Right lobe of liver (tissue), 6 donors: ENCODE measurements around the gene SYT1. TPM values are rescaled to one million over a fixed set of nuclear protein-coding genes. Genes with fewer than 3 reads are reported as not detected.
"Not testable (repeated sequence)": the region's sequence is repeated elsewhere in the genome, so short reads cannot be mapped to it uniquely, and the experiment has no call there.

Source experiments
- ATAC-seq, 4 donors: fragments of 200-7000 bp; cut with Tn5 transposase; one replicate each; pipeline ENCODE4 v1.9.1; 2020; ENCODE audit warnings: mild to moderate bottlenecking in 4 of 4, moderate library complexity in 4 of 4
- DNase-seq, 3 donors: peaks; one replicate each; pipeline ENCODE4 v3.0.0-alpha.2; 2020
- H3K27ac ChIP-seq, 3 donors: fragments of 200-600 bp; one replicate each; pipeline ENCODE4 v1.8.0; 2022
- H3K27me3 ChIP-seq, 2 donors: fragments of 200-600 bp; one replicate each; pipeline ENCODE4 v1.8.0; 2022
- H3K36me3 ChIP-seq, 4 donors: fragments of 200-600 bp; sonication (generic) in 1 of 4; one replicate each; pipeline versions ENCODE4 v1.5.1 to v1.8.0; 2017 to 2022; ENCODE audit warnings: control low read depth in 1 of 4
- H3K4me1 ChIP-seq, 4 donors: fragments of 200-600 bp; sonication (generic) in 1 of 4; one replicate each; pipeline versions ENCODE4 v1.5.1 to v1.8.0; 2017 to 2022; ENCODE audit warnings: control low read depth in 1 of 4
- H3K4me3 ChIP-seq, 3 donors: fragments of 200-600 bp; one replicate each; pipeline ENCODE4 v1.8.0; 2022
- H3K9me3 ChIP-seq, 4 donors: fragments of 200-600 bp; sonication (generic) in 1 of 4; one replicate each; pipeline versions ENCODE4 v1.5.1 to v1.8.0; 2017 to 2022; ENCODE audit warnings: control low read depth in 1 of 4
- POLR2A ChIP-seq: fragments of 450-650 bp; IDR thresholded peaks from one replicate; pipeline ENCODE4 v1.6.1; 2017; ENCODE audit warnings: antibody characterized with exemption, mild to moderate bottlenecking
- WGBS: methylation state at CpG from one replicate; pipeline ENCODE4 v1.1.6; 2018; ENCODE audit warnings: low coverage, low lambda C conversion rate; ENCODE audit not compliant: insufficient coverage; ENCODE audit errors: missing lambda C conversion rate; 5-methylcytosine and 5-hydroxymethylcytosine counted together
- intact Hi-C, 2 donors: fragments of 100-400 bp; cut with DNase I; formaldehyde crosslinking; loops; one replicate each; pipeline versions ENCODE4 v1.11.2 to v1.14.1; 2022
- total RNA-seq, 6 experiments: library from RNA; depleted of rRNA in 2 of 6; stranded (reverse); fragments of >200 nt in 2 of 6; fragmentation: NEBNext Ultra II Directional in 3 of 6; extraction: Animal tissue kit (Norgen Biotek cat#: 25700) in 3 of 6; gene quantifications; one replicate each; pipeline versions ENCODE4 v1.1.0 to v1.2.4, GENCODE V29; 2016 to 2023
- TF ChIP-seq, protein P1 (sequence below), 4 donors: fragments of 200-600 bp in 3 of 4; fragments of 450-650 bp in 1 of 4; IDR thresholded peaks; one replicate each; pipeline versions ENCODE4 v1.5.1 to v1.8.0; 2016 to 2022; ENCODE audit warnings: antibody characterized with exemption in 4 of 4, mild to moderate bottlenecking in 2 of 4
- donor health status: DM: no; HTN: yes; CAD: no.
- donor health status: DM: no; HTN: no; CAD: no.
- donor health status: DM: no; HTN: no; CAD: no.
- donor health status: DM: no; HTN: yes; CAD: no.
- donor health status: DM: no; HTN: yes; CAD: no.

The SYT1 gene
- total RNA-seq, 6 experiments from 2014 or later = 0.35 to 1.9 (median 0.81) TPM

DNA sequence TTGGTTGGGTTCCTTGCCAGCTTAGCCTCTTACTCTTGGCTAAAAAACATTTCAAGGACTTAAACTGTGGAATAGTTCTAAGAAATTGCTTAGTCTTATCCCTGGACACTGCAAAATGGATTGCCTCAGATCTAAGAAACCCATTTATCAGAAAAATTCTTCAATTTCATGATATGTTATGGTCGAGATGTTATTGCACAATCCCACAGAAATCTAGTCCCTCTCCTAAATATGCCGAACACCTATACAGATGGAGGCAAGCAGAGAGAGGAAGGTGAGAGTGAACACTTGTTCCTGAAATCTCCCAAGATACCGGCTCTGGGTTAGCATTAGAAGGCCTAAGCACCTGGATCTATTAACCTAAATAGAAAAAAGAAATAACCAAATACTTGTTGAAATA, 559.0 kb downstream of the SYT1 start:
- Histone ChIP-seq H3K27me3 (no peaks in the 10 kb centered on the region), H3K4me1 (no peaks in the 10 kb centered on the region), H3K36me3 (no peaks in the 10 kb centered on the region), H3K27ac (no peak overlapping the region), H3K4me3 (no peak overlapping the region), H3K9me3 (no peaks in the 10 kb centered on the region)
- WGBS = 79% methylated on average over 3 of the region's 3 CpGs
- ATAC-seq = no peak
- no peak for DNase-seq
- TF ChIP-seq, protein P1, sequence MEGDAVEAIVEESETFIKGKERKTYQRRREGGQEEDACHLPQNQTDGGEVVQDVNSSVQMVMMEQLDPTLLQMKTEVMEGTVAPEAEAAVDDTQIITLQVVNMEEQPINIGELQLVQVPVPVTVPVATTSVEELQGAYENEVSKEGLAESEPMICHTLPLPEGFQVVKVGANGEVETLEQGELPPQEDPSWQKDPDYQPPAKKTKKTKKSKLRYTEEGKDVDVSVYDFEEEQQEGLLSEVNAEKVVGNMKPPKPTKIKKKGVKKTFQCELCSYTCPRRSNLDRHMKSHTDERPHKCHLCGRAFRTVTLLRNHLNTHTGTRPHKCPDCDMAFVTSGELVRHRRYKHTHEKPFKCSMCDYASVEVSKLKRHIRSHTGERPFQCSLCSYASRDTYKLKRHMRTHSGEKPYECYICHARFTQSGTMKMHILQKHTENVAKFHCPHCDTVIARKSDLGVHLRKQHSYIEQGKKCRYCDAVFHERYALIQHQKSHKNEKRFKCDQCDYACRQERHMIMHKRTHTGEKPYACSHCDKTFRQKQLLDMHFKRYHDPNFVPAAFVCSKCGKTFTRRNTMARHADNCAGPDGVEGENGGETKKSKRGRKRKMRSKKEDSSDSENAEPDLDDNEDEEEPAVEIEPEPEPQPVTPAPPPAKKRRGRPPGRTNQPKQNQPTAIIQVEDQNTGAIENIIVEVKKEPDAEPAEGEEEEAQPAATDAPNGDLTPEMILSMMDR (IDR thresholded peaks at IDR 0.05) = no peak
- no peak for TF ChIP-seq POLR2A
- intact Hi-C loops = no loop called here

DNA sequence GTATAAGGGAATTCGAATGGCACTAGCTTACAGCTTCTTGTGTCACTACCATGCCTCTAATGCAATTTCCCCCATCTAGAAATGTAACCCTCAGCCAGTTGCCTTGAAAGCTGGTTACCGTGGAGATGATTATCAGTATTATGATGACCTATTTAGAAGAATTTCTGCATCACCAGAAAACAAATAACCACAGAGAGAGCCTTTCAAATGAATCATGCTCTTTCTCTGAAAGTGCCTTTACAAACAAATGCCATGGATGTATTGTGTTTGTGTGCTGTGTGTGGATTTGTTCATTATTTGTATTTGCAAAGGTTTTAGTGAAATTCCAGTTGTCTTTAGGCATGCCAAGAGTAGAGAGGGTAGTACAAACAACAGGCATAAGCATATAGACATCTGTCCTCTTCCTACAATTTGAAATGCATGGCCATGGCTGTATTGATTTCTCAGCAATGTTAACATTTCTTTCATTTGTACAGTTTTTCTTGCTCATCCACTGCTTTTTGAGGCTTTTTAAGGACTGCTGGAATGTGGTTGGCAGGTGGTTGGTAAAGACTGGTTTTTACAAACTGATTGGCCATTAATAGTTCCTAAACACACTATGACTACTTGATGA, 559.6 kb downstream of the SYT1 start:
- Histone ChIP-seq H3K4me3 (no peak overlapping the region), H3K9me3 (no peaks in the 10 kb centered on the region), H3K4me1 (no peaks in the 10 kb centered on the region), H3K27ac (no peak overlapping the region), H3K36me3 (no peaks in the 10 kb centered on the region), H3K27me3 (no peaks in the 10 kb centered on the region)
- intact Hi-C loops = no loop called here
- peak in 1 of 4 donors; percentile 69 for ATAC-seq
- TF ChIP-seq, protein P1 (IDR thresholded peaks at IDR 0.05) = no peak
- no peak for TF ChIP-seq POLR2A
- 42% methylated on average over 2 of the region's 2 CpGs for WGBS
- no peak for DNase-seq

DNA sequence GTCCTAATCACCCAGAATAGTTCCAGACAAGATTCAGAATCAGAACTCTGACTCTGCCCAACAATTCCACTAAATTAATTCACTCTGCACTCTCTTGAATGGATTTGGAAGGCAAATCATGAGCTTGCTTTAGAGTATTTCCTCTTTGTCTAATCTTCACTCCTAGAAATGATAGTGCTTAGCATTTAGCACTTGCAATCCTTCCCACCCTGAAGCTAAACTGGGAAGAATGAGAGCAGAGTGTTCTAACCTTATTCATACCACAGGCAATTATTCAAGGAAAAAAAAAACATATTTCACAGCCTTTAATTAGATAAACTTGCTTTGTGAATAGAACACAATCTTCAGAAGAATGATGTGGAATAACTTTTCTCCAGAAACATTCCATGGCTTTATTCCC, 561.5 kb downstream of the SYT1 start:
- Histone ChIP-seq H3K4me3 (no peak overlapping the region), H3K27ac (no peak overlapping the region), H3K4me1 (no peaks in the 10 kb centered on the region), H3K36me3 (no peaks in the 10 kb centered on the region), H3K9me3 (no peaks in the 10 kb centered on the region), H3K27me3 (no peaks in the 10 kb centered on the region)
- intact Hi-C loops = no loop called here
- TF ChIP-seq, protein P1 (IDR thresholded peaks at IDR 0.05) = no peak
- TF ChIP-seq POLR2A = no peak
- ATAC-seq = no peak
- no peak for DNase-seq

DNA sequence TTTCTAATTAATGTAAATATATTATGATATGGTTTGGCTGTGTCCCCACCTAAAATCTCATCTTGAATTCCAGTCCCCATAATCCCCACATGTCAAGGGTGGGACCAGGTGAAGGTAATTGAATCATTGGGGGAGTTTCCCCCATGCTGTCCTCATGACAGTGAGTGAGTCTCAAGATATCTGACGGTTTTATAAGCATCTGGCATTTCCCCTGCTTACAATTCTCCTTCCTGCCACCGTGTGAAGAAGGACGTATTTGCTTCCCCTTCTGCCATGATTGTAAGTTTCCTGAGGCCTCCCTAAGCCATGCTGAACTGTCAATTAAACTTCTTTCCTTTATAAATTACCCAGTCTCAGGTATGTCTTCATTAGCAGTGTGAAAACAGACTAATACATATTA, 562.2 kb downstream of the SYT1 start:
- ATAC-seq, H3K27ac ChIP-seq, DNase-seq, H3K27me3 ChIP-seq, H3K36me3 ChIP-seq, H3K9me3 ChIP-seq, H3K4me3 ChIP-seq, intact Hi-C loops, H3K4me1 ChIP-seq: not testable (repeated sequence)
- 43% methylated on average over 3 of the region's 3 CpGs for WGBS

DNA sequence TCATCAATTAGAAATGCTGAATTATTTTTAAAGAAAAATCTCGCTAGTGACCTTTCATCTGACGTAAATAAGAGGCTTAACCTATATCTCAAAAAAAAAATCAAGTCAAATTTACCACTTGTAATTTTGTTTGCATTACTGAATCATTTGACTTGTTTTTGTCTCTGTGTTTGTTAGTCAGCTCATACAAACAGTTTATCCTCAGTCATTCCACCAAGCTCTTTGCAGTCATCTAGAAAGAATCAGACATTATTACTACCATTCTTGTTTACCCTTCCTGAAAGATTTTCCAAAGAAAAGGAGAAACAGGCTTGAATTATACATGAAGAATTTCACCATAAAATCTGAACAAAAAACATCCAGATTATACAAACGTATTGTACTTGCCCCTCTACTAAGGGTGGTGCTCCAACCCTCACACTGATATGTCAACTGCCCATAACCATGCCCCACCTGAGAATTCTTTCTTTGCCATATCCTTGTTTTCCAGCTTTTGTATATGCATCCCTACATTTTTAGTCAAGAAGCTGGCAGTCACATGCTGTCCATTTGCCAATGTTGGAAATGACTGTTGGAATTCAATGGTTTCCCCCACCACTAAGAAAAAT, 569.0 kb downstream of the SYT1 start:
- no peak overlapping the region for H3K4me3 ChIP-seq
- H3K4me1 ChIP-seq = no peaks in the 10 kb centered on the region
- intact Hi-C loops = no loop called here
- 59% methylated on average over 3 of the region's 3 CpGs for WGBS
- H3K36me3 ChIP-seq = no peaks in the 10 kb centered on the region
- H3K27ac ChIP-seq = no peak overlapping the region
- no peaks in the 10 kb centered on the region for H3K27me3 ChIP-seq
- ATAC-seq (no peak), DNase-seq (no peak)
- TF ChIP-seq POLR2A = no peak
- TF ChIP-seq, protein P1 (IDR thresholded peaks at IDR 0.05) = no peak
- H3K9me3 ChIP-seq = no peaks in the 10 kb centered on the region
